OCI-LY7 (cell line): ENCODE measurements around the gene ZNF778. TPM values are rescaled to one million over a fixed set of nuclear protein-coding genes. Genes with fewer than 3 reads are reported as not detected.

Source experiments
- BruUV-seq: library from RNA; stranded (reverse); fragments of 400-500 nt; replicated peaks from 2 replicates; lab custom pipeline; 2021; lab: Mats Ljungman, UMichigan
- CTCF ChIA-PET: fragments of 300-600 bp; sonication (Branson Sonifier 250); formaldehyde crosslinking; loops from one replicate; lab custom pipeline; 2022; ENCODE audit warnings: antibody characterized with exemption; ENCODE audit not compliant: unreplicated experiment; lab: Charles Lee
- POLR2A ChIA-PET: fragments of 300-600 bp; sonication (Branson Sonifier 250); formaldehyde crosslinking; loops from one replicate; lab custom pipeline; 2022; ENCODE audit warnings: antibody characterized with exemption; lab: Charles Lee
- DNase-seq: peaks from one replicate; pipeline ENCODE4 v3.0.0-alpha.2; 2015; ENCODE audit warnings: low spot score
- H2AFZ ChIP-seq: fragments of 200-600 bp; sonication (generic), shearing (Covaris generic); 2 replicates; pipeline ENCODE4 v1.6.1; 2014; ENCODE audit warnings: mild to moderate bottlenecking, antibody characterized with exemption, low read length, moderate library complexity
- H3K27ac ChIP-seq: fragments of 200-600 bp; sonication (generic); 2 replicates; pipeline ENCODE4 v1.5.1; 2014; ENCODE audit warnings: mixed run types, low read depth, mild to moderate bottlenecking, moderate library complexity, low read length, inconsistent platforms; ENCODE audit not compliant: poor library complexity, severe bottlenecking
- H3K36me3 ChIP-seq: fragments of 200-600 bp; sonication (generic); 2 replicates; pipeline ENCODE4 v1.6.1; 2014; ENCODE audit warnings: mild to moderate bottlenecking, antibody characterized with exemption, low read length, moderate library complexity, mixed read lengths; ENCODE audit not compliant: insufficient read depth
- H3K4me1 ChIP-seq: fragments of 200-600 bp; sonication (generic); 2 replicates; pipeline ENCODE4 v1.5.1; 2014; ENCODE audit warnings: mild to moderate bottlenecking, low read length; ENCODE audit not compliant: insufficient read depth, poor library complexity, severe bottlenecking
- H3K4me2 ChIP-seq: fragments of 200-600 bp; sonication (generic); 2 replicates; pipeline ENCODE4 v1.6.1; 2014; ENCODE audit warnings: mild to moderate bottlenecking, low read length
- H3K4me3 ChIP-seq: fragments of 200-600 bp; sonication (generic); 2 replicates; pipeline ENCODE4 v1.5.1; 2014; ENCODE audit warnings: mild to moderate bottlenecking, low read depth, low read length; ENCODE audit not compliant: poor library complexity, severe bottlenecking
- H3K79me2 ChIP-seq: fragments of 200-600 bp; sonication (generic); 2 replicates; pipeline ENCODE4 v1.6.1; 2016; ENCODE audit warnings: low read depth, mild to moderate bottlenecking, low read length, moderate library complexity, mixed read lengths; ENCODE audit not compliant: insufficient read depth
- H3K9me2 ChIP-seq: fragments of 200-600 bp; sonication (generic); 2 replicates; pipeline ENCODE4 v1.6.1; 2016; ENCODE audit warnings: mild to moderate bottlenecking, low read length, mixed read lengths; ENCODE audit not compliant: insufficient read depth
- H3K9me3 ChIP-seq: fragments of 200-600 bp; sonication (generic); 2 replicates; pipeline ENCODE4 v1.6.1; 2014; ENCODE audit warnings: mild to moderate bottlenecking, mixed run types, low read length, mixed read lengths
- H4K20me1 ChIP-seq: fragments of 200-600 bp; sonication (generic); 2 replicates; pipeline ENCODE4 v1.6.1; 2014; ENCODE audit warnings: mild to moderate bottlenecking, antibody characterized with exemption, low read length, moderate library complexity, mixed read lengths; ENCODE audit not compliant: insufficient read depth
- EZH2phosphoT487 ChIP-seq: fragments of 200-600 bp; sonication (generic); IDR thresholded peaks from 2 replicates; pipeline ENCODE4 v1.6.1; 2018; ENCODE audit warnings: low read depth, borderline replicate concordance, mild to moderate bottlenecking, mixed run types, antibody characterized with exemption, low read length, moderate library complexity, mixed read lengths
- intact Hi-C: fragments of 100-400 bp; cut with micrococcal nuclease; formaldehyde crosslinking; loops from one replicate; pipeline ENCODE4 v1.10.0; 2022; ENCODE audit not compliant: unreplicated experiment
- total RNA-seq, 2 experiments: library from RNA; depleted of rRNA in 1 of 2; stranded (reverse); fragments of >200 nt in 1 of 2; shearing (Covaris generic) in 1 of 2; gene quantifications; 2 replicates each; pipeline ENCODE4 v1.2.3, GENCODE V29; 2014 to 2022
- TF ChIP-seq, protein P1 (sequence below): fragments of 200-600 bp; sonication (generic); conservative IDR thresholded peaks from 2 replicates; pipeline ENCODE4 v1.5.1; 2014; ENCODE audit warnings: mild to moderate bottlenecking, antibody characterized with exemption, low read length, moderate library complexity, mixed read lengths

ZNF778 gene
- total RNA-seq, 2 experiments from 2014 or later: 9.4 to 9.9 TPM

DNA sequence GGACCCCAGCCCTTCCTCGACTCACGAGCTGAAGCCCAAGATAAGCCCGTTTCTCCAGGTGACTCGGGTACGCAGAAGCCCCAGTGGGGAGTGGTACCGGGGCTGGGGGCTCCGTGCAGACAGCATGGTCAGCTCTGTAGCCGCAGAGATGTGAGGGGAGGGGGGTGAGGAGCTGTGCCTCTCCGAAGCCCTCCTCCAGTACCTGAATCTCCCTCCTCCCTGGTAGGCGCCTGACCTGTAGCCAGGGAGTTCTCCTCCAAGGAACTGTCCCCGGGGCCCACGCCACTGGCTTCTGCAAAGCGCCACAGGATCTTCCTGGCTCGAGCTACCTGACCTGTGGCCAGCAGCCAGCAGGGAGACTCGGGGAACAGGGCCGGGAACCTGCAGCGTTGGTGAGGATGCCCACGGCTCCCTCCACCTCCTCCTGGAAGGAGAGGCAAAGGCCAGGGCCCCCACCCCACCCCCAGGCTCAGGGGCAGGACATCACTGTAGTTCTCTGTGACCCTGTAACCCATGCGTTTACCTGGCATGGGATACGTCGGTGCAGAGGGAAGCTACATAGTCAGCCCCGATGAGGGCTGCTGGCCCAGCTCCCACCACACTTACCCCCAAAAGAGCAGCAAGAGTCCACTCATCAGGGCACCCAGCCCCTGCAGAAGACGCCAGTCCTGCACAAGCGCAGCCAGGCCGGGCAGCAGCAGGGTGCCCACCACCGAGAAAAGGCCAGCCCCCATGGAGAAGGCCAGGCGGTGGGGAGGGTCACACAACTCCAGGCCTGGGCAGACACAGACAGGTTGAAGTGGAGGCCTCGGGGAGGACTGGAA is 18.9 kb upstream of the ZNF778 start:
- H3K79me2 ChIP-seq: no peaks in the 10 kb centered on the region
- H3K9me3 ChIP-seq: no peaks in the 10 kb centered on the region
- no peaks in the 10 kb centered on the region for H3K36me3 ChIP-seq
- H3K27ac ChIP-seq: no peak overlapping the region
- POLR2A ChIA-PET: interaction anchor here (0.6 kb wide), 1 partner anchor 280 kb away, joined by 3 read pairs; no protein-coding TSS in a partner anchor
- CTCF ChIA-PET: no interaction called here
- no peaks in the 10 kb centered on the region for H4K20me1 ChIP-seq
- TF ChIP-seq, protein P1, sequence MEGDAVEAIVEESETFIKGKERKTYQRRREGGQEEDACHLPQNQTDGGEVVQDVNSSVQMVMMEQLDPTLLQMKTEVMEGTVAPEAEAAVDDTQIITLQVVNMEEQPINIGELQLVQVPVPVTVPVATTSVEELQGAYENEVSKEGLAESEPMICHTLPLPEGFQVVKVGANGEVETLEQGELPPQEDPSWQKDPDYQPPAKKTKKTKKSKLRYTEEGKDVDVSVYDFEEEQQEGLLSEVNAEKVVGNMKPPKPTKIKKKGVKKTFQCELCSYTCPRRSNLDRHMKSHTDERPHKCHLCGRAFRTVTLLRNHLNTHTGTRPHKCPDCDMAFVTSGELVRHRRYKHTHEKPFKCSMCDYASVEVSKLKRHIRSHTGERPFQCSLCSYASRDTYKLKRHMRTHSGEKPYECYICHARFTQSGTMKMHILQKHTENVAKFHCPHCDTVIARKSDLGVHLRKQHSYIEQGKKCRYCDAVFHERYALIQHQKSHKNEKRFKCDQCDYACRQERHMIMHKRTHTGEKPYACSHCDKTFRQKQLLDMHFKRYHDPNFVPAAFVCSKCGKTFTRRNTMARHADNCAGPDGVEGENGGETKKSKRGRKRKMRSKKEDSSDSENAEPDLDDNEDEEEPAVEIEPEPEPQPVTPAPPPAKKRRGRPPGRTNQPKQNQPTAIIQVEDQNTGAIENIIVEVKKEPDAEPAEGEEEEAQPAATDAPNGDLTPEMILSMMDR: no peak
- TF ChIP-seq EZH2phosphoT487: no peak
- DNase-seq: no peak
- no peaks in the 10 kb centered on the region for H3K9me2 ChIP-seq
- H2AFZ ChIP-seq: no peak overlapping the region
- H3K4me3 ChIP-seq: no peak overlapping the region
- H3K4me2 ChIP-seq: no peak overlapping the region
- H3K4me1 ChIP-seq: no peaks in the 10 kb centered on the region
- no TSS peak for BruUV-seq
- intact Hi-C loops: no loop called here

DNA sequence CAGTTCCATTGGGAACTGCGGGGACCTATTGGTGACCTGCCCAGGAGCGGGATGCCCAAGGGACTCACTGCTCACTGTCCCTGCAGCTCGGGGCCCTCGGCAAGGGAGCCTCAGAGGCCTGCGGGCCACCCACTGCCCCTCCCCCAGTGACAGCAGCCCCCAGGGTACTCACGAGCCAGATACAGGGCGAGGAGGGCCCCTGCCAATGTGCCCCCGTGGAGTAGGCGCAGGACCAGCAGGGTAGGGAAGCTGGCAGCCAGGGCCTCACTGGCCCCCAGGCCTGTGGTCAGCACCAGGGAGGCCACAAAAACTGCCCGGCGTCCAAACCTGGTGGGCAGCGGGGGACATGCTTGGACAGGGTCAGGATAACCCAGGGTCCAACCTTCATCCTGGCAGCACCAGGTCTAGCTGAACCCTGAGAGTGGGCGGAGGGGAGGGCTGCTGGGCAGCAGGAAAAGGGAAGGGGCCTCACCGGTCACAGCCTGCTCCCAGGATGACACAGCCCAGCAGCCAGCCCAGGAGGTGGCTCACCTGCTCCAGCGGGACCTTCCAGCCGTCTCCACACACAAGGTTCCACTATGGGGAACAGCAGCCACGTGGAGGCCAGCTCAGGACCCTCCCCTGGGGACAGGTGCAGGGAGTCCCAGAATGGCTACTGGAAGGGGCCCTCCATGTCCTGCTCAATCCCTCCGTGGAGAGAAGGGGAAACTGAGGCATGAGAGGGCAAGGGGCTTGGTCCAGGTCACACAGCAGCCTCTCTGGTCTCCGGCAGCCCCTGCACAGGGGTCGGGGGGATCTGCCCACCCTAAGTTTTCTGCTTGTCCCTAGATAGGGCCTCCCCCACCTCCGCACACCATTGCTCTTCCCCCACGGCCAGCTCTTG is 18.0 kb upstream of the ZNF778 start:
- Histone ChIP-seq H2AFZ (no peak overlapping the region), H3K9me3 (no peaks in the 10 kb centered on the region), H3K27ac (no peak overlapping the region), H4K20me1 (no peaks in the 10 kb centered on the region), H3K9me2 (no peaks in the 10 kb centered on the region), H3K79me2 (no peaks in the 10 kb centered on the region), H3K4me1 (no peaks in the 10 kb centered on the region), H3K4me2 (no peak overlapping the region), H3K36me3 (no peaks in the 10 kb centered on the region), H3K4me3 (no peak overlapping the region)
- BruUV-seq: no TSS peak
- ChIA-PET CTCF (no interaction called here), POLR2A (no interaction called here)
- intact Hi-C loops: no loop called here
- DNase-seq: no peak
- no peak for TF ChIP-seq EZH2phosphoT487
- TF ChIP-seq, protein P1: no peak
